ENCODE measurements around the gene METAP1.

GRCh38 chr4:98951710-98952109 is 43.8 kb upstream of the METAP1 start:
- no peak for TF ChIP-seq CTCF (IDR thresholded peaks at IDR 0.05; ENCODE audit: control extremely low read depth in 1 of 3, insufficient read depth in 1 of 3, low read depth in 1 of 3, low read length in 3 of 3)
- TF ChIP-seq EP300 (IDR thresholded peaks at IDR 0.05; ENCODE audit: borderline replicate concordance in 1 of 2, low read depth in 2 of 2, low read length in 2 of 2): no peak
- TF ChIP-seq TAF1 (IDR thresholded peaks at IDR 0.05; ENCODE audit: low read depth, low read length): no peak
- TF ChIP-seq NRF1 (IDR thresholded peaks at IDR 0.05; ENCODE audit: low read depth, low read length): no peak
- TF ChIP-seq POLR2AphosphoS5 (IDR thresholded peaks at IDR 0.05; ENCODE audit: low read depth, low read length): no peak
